ENCODE measurements around the gene TRIM62. TPM values are rescaled to one million over a fixed set of nuclear protein-coding genes. Genes with fewer than 3 reads are reported as not detected.

Gene TRIM62
- total RNA-seq, 2 experiments from 2014 or later: 2.4 to 8.4 TPM

- no peak overlapping the region for H3K4me2 ChIP-seq (ENCODE audit: low read length)
These were observed 30.7 kb downstream of the TRIM62 start for GRCh38 chr1:33151116-33151515.

GRCh38 chr1:33150522-33150921 lies 31.3 kb downstream of the TRIM62 start:
- H3K79me2 ChIP-seq (ENCODE audit: insufficient read depth, low read depth, low read length): no peaks in the 10 kb centered on the region
- no peak for TF ChIP-seq EZH2phosphoT487 (IDR thresholded peaks at IDR 0.05; ENCODE audit: borderline replicate concordance, low read depth, low read length)
- TF ChIP-seq CTCF (conservative IDR thresholded peaks at IDR 0.05; ENCODE audit: low read length): no peak
- no peak overlapping the region for H3K4me3 ChIP-seq (ENCODE audit: low read depth, low read length, poor library complexity, severe bottlenecking)
- no peak overlapping the region for H3K4me2 ChIP-seq (ENCODE audit: low read length)
- no peaks in the 10 kb centered on the region for H3K9me3 ChIP-seq (ENCODE audit: low read length)
- no peaks in the 10 kb centered on the region for H3K9me2 ChIP-seq (ENCODE audit: insufficient read depth, low read length)
- H3K36me3 ChIP-seq (ENCODE audit: insufficient read depth, low read length): no peaks in the 10 kb centered on the region
- BruUV-seq (replicated peaks): no TSS peak
- no peak for DNase-seq (ENCODE audit: low spot score)
- ChIA-PET CTCF (ENCODE audit: unreplicated experiment) (no interaction called here), POLR2A (no interaction called here)
- no peak overlapping the region for H3K27ac ChIP-seq (ENCODE audit: low read depth, low read length, poor library complexity, severe bottlenecking)
- H2AFZ ChIP-seq (ENCODE audit: low read length): no peak overlapping the region
- no peaks in the 10 kb centered on the region for H4K20me1 ChIP-seq (ENCODE audit: insufficient read depth, low read length)
- peaks cover 15% of the 10 kb centered on the region for H3K4me1 ChIP-seq (ENCODE audit: insufficient read depth, low read length, poor library complexity, severe bottlenecking)
- intact Hi-C loops (cut with micrococcal nuclease; ENCODE audit: unreplicated experiment): no loop called here

More at GRCh38 chr1:33151116-33151515, 30.7 kb downstream of the TRIM62 start:
- Histone ChIP-seq H3K9me3 (ENCODE audit: low read length) (no peaks in the 10 kb centered on the region), H3K27ac (ENCODE audit: low read depth, low read length, poor library complexity, severe bottlenecking) (no peak overlapping the region), H3K9me2 (ENCODE audit: insufficient read depth, low read length) (no peaks in the 10 kb centered on the region), H2AFZ (ENCODE audit: low read length) (no peak overlapping the region), H3K36me3 (ENCODE audit: insufficient read depth, low read length) (no peaks in the 10 kb centered on the region), H3K4me3 (ENCODE audit: low read depth, low read length, poor library complexity, severe bottlenecking) (no peak overlapping the region), H3K4me1 (ENCODE audit: insufficient read depth, low read length, poor library complexity, severe bottlenecking) (peaks cover 15% of the 10 kb centered on the region), H4K20me1 (ENCODE audit: insufficient read depth, low read length) (no peaks in the 10 kb centered on the region), H3K79me2 (ENCODE audit: insufficient read depth, low read depth, low read length) (no peaks in the 10 kb centered on the region)
- TF ChIP-seq CTCF (conservative IDR thresholded peaks at IDR 0.05; ENCODE audit: low read length) (no peak), EZH2phosphoT487 (IDR thresholded peaks at IDR 0.05; ENCODE audit: borderline replicate concordance, low read depth, low read length) (no peak)
- ChIA-PET POLR2A (no interaction called here), CTCF (ENCODE audit: unreplicated experiment) (no interaction called here)
- no peak for DNase-seq (ENCODE audit: low spot score)
- no TSS peak for BruUV-seq (replicated peaks)
- intact Hi-C loops (cut with micrococcal nuclease; ENCODE audit: unreplicated experiment): no loop called here

DNA sequence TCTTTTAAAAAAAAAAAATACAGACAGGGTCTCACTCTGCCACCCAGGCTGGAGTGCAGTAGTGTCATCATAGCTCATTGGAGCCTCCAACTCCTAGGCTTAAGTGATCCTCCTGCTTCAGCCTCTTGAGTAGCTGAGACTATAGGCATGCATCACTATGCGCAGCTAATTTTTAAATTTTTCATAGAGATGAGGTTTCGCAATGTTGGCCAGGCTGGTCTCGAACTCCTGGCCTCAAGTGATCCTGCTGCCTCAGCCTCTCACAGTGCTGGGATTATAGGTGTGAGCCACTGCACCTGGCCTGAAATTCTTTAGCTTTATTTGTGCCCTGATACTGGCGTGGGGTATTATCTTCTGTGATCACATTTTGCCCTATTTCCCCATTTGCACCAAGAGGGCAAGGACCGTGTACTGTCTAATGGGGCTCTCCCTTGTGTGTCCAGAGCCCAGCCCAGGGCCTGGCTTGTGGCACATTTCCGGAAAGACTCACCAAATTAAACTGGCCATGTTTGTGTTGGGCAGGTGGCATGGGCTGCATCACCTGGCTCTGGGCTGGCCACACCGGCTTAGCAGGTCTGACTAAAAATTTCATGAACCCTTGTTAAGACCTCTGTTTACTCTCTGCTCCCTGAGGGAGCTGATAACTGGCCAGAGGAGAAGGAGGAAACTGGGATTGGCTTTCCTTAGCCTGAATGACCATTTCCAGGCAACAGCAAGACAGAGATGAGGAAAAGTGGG lies 32.2 kb downstream of the TRIM62 start:
- no peaks in the 10 kb centered on the region for H3K79me2 ChIP-seq (ENCODE audit: insufficient read depth, low read depth, low read length)
- H4K20me1 ChIP-seq (ENCODE audit: insufficient read depth, low read length): no peaks in the 10 kb centered on the region
- intact Hi-C loops (cut with micrococcal nuclease; ENCODE audit: unreplicated experiment): no loop called here
- H3K4me3 ChIP-seq (ENCODE audit: low read depth, low read length, poor library complexity, severe bottlenecking): no peak overlapping the region
- peaks cover 15% of the 10 kb centered on the region for H3K4me1 ChIP-seq (ENCODE audit: insufficient read depth, low read length, poor library complexity, severe bottlenecking)
- POLR2A ChIA-PET: no interaction called here
- H3K36me3 ChIP-seq (ENCODE audit: insufficient read depth, low read length): no peaks in the 10 kb centered on the region
- DNase-seq (ENCODE audit: low spot score): no peak
- no peak overlapping the region for H2AFZ ChIP-seq (ENCODE audit: low read length)
- H3K9me2 ChIP-seq (ENCODE audit: insufficient read depth, low read length): no peaks in the 10 kb centered on the region
- CTCF ChIA-PET (ENCODE audit: unreplicated experiment): no interaction called here
- TF ChIP-seq EZH2phosphoT487 (IDR thresholded peaks at IDR 0.05; ENCODE audit: borderline replicate concordance, low read depth, low read length) (no peak), CTCF (conservative IDR thresholded peaks at IDR 0.05; ENCODE audit: low read length) (no peak)
- no peaks in the 10 kb centered on the region for H3K9me3 ChIP-seq (ENCODE audit: low read length)
- no peak overlapping the region for H3K27ac ChIP-seq (ENCODE audit: low read depth, low read length, poor library complexity, severe bottlenecking)
- no peak overlapping the region for H3K4me2 ChIP-seq (ENCODE audit: low read length)
- BruUV-seq (replicated peaks): no TSS peak
